ENCODE data around the gene CCL8.

The CCL8 gene

GRCh38 chr17:34287875-34288274 lies 31.4 kb upstream of the CCL8 start:
- CTCF ChIA-PET: interaction anchor here (0.9 to 2.1 kb wide), 2 partner anchors 13 to 17 kb away, joined by 3 to 7 read pairs; no protein-coding TSS in a partner anchor
- no peak for TF ChIP-seq CTCF (IDR thresholded peaks at IDR 0.05; ENCODE audit: insufficient read depth, low read length, missing control alignments)
- no peak for DNase-seq (ENCODE audit: low read depth, low spot score)
- H3K4me3 ChIP-seq (ENCODE audit: low read depth, low read length): no peak overlapping the region
- POLR2A ChIA-PET: no interaction called here

GRCh38 chr17:34290586-34290985 lies 28.6 kb upstream of the CCL8 start:
- POLR2A ChIA-PET: no interaction called here
- no peak overlapping the region for H3K4me3 ChIP-seq (ENCODE audit: low read depth, low read length)
- DNase-seq (ENCODE audit: low read depth, low spot score): no peak
- TF ChIP-seq CTCF (IDR thresholded peaks at IDR 0.05; ENCODE audit: insufficient read depth, low read length, missing control alignments): no peak
- CTCF ChIA-PET: interaction anchor here (1.2 kb wide), 1 partner anchor 90 kb away, joined by 3 read pairs; no protein-coding TSS in a partner anchor

GRCh38 chr17:34291721-34292348 lies 27.4 kb upstream of the CCL8 start:
- ChIA-PET CTCF (interaction anchor here (1.2 kb wide), 1 partner anchor 91 kb away, joined by 3 read pairs; no protein-coding TSS in a partner anchor), POLR2A (no interaction called here)
- no peak for TF ChIP-seq CTCF (IDR thresholded peaks at IDR 0.05; ENCODE audit: insufficient read depth, low read length, missing control alignments)
- DNase-seq (ENCODE audit: low read depth, low spot score): no peak
- no peak overlapping the region for H3K4me3 ChIP-seq (ENCODE audit: low read depth, low read length)

- POLR2A ChIA-PET: no interaction called here
- DNase-seq (ENCODE audit: low read depth, low spot score): no peak
- TF ChIP-seq CTCF (IDR thresholded peaks at IDR 0.05; ENCODE audit: insufficient read depth, low read length, missing control alignments): no peak
- no peak overlapping the region for H3K4me3 ChIP-seq (ENCODE audit: low read depth, low read length)
- CTCF ChIA-PET: interaction anchor here (0.9 kb wide), 1 partner anchor 43 kb away, joined by 4 read pairs; no protein-coding TSS in a partner anchor
Measured at GRCh38 chr17:34299027-34299426, 20.2 kb upstream of the CCL8 start.

- ChIA-PET CTCF (interaction anchor here (0.9 to 14.9 kb wide), 8 partner anchors 9 to 98 kb away, joined by 3 to 183 read pairs (median 6); partner anchors contain the start of genes CCL1 and CCL2), POLR2A (interaction anchor here (1.7 to 2.2 kb wide), 2 partner anchors 45 to 48 kb away, joined by 12 to 16 read pairs; partner anchors contain the start of gene CCL2)
- DNase-seq (ENCODE audit: low read depth, low spot score): no peak
- no peak for TF ChIP-seq CTCF (IDR thresholded peaks at IDR 0.05; ENCODE audit: insufficient read depth, low read length, missing control alignments)
- H3K4me3 ChIP-seq (ENCODE audit: low read depth, low read length): no peak overlapping the region
Measured at GRCh38 chr17:34299956-34300577, 19.2 kb upstream of the CCL8 start.
